HG02642 (cell line): ENCODE measurements around the gene HOXA13.

Experiments used
- ATAC-seq: cut with Tn5 transposase; IDR thresholded peaks from one replicate; pipeline ENCODE4 v1.9.1; 2021; ENCODE audit warnings: mild to moderate bottlenecking; ENCODE audit not compliant: unreplicated experiment, poor library complexity

Gene HOXA13

GRCh38 chr7:27199849-27200760, at the start of gene HOXA13:
Gene HOXA13 (minus strand): TSS chr7:27200091. CDS start chr7:27200077, 14 bp downstream.
- no peak for ATAC-seq

- no peak for ATAC-seq
Measured at GRCh38 chr7:27248911-27249723, 49.2 kb upstream of the HOXA13 start.

- ATAC-seq, result no peak
Measured at GRCh38 chr7:27248427-27248806, 48.5 kb upstream of the HOXA13 start.

GRCh38 chr7:27247452-27248426, 47.8 kb upstream of the HOXA13 start:
- ATAC-seq, result no peak

GRCh38 chr7:27247000-27247399, 47.1 kb upstream of the HOXA13 start:
- no peak for ATAC-seq

- no peak for ATAC-seq
Measured at GRCh38 chr7:27245798-27246691, 46.2 kb upstream of the HOXA13 start.

GRCh38 chr7:27245124-27245797, 45.4 kb upstream of the HOXA13 start:
- no peak for ATAC-seq

GRCh38 chr7:27244488-27245123, 44.7 kb upstream of the HOXA13 start:
- no peak for ATAC-seq

GRCh38 chr7:27243340-27244163, 43.7 kb upstream of the HOXA13 start:
- no peak for ATAC-seq

GRCh38 chr7:27242555-27243339, 42.9 kb upstream of the HOXA13 start, which contains the start of gene EVX1:
Gene EVX1 (plus strand): TSS chr7:27242802. CDS start chr7:27243031, 229 bp downstream.
- no peak for ATAC-seq

GRCh38 chr7:27242154-27242553, 42.3 kb upstream of the HOXA13 start:
- ATAC-seq, result no peak

- ATAC-seq, result no peak
Measured at GRCh38 chr7:27241189-27242056, 41.5 kb upstream of the HOXA13 start.

GRCh38 chr7:27240015-27240731, 40.3 kb upstream of the HOXA13 start:
- ATAC-seq, result no peak

- no peak for ATAC-seq
Measured at GRCh38 chr7:27239387-27240014, 39.6 kb upstream of the HOXA13 start.
